ENCODE measurements around the gene CCDC7. TPM values are rescaled to one million over a fixed set of nuclear protein-coding genes. Genes with fewer than 3 reads are reported as not detected.
"Not testable (repeated sequence)": the region's sequence is repeated elsewhere in the genome, so short reads cannot be mapped to it uniquely, and the experiment has no call there.

The CCDC7 gene
- total RNA-seq, 2 experiments from 2014 or later = 12.7 to 15.2 TPM

DNA sequence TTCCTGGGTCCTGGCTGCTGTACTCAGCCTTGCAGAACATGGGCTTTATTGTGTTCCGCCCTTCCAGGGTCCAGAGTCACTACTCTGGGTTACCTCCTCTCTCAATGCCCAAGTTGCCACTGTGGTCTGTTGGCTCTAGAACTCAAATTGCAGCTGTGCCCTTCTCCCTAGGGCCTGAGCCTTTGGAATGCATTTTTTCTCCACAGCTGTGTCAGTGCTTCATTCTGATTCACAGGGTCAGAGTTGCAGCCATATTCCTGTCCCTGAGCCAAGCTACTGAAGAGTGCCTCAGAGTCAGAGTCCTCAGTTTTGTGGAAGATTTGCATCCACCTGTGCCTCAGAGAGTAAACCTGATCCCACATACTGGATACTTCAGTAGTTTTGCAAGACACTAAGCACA, 344.5 kb downstream of the CCDC7 start:
- ChIA-PET CTCF (interaction anchor here (0.6 kb wide), 1 partner anchor 1488 kb away, joined by 4 read pairs; no protein-coding TSS in a partner anchor), POLR2A (no interaction called here)
- Mint-ChIP-seq H3K4me3 (no peak overlapping the region), H3K27ac (no peak overlapping the region), H3K36me3 (ENCODE audit: low read depth) (no peaks in the 10 kb centered on the region), H3K27me3 (no peaks in the 10 kb centered on the region), H3K4me1 (no peaks in the 10 kb centered on the region), H3K9me3 (peaks cover 8% of the 10 kb centered on the region)
- DNase-seq = no peak

GRCh38 chr10:32793033-32793432, 347.1 kb downstream of the CCDC7 start:
- ChIA-PET CTCF (interaction anchor here (0.7 to 0.8 kb wide), 2 partner anchors 216 to 360 kb away, joined by 3 read pairs; no protein-coding TSS in a partner anchor), POLR2A (no interaction called here)
- H3K27me3 Mint-ChIP-seq = no peaks in the 10 kb centered on the region
- no peaks in the 10 kb centered on the region for H3K4me1 Mint-ChIP-seq
- no peaks in the 10 kb centered on the region for H3K36me3 Mint-ChIP-seq (ENCODE audit: low read depth)
- H3K27ac Mint-ChIP-seq = no peak overlapping the region
- peaks cover 2% of the 10 kb centered on the region for H3K9me3 Mint-ChIP-seq
- H3K4me3 Mint-ChIP-seq = no peak overlapping the region
- DNase-seq = no peak

GRCh38 chr10:32795598-32796183, 349.8 kb downstream of the CCDC7 start:
- H3K9me3 Mint-ChIP-seq = no peaks in the 10 kb centered on the region
- no peaks in the 10 kb centered on the region for H3K4me1 Mint-ChIP-seq
- POLR2A ChIA-PET = no interaction called here
- no peak overlapping the region for H3K4me3 Mint-ChIP-seq
- no peak overlapping the region for H3K27ac Mint-ChIP-seq
- DNase-seq = no peak
- H3K27me3 Mint-ChIP-seq = no peaks in the 10 kb centered on the region
- CTCF ChIA-PET = interaction anchor here (1.5 kb wide), 1 partner anchor 214 kb away, joined by 8 read pairs; no protein-coding TSS in a partner anchor
- H3K36me3 Mint-ChIP-seq (ENCODE audit: low read depth) = no peaks in the 10 kb centered on the region

DNA sequence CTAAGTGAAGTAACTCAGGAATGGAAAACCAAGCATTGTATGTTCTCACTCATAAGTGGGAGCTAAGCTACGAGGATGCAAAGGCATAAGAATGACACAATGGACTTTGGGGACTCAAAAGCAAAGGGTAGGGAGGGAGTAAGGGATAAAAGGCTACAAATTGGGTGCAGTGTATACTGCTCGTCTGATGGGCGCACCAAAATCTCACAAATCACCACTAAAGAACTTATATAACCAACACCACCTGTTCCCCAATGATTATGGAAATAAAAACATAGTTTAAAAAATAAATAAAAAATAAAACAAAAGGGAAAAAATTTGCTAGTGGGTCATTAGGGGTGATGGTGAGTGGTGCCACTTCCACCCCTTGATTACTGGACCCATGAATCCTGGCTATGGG, 351.5 kb downstream of the CCDC7 start:
- H3K9me3 Mint-ChIP-seq, CTCF ChIA-PET: not testable (repeated sequence)

DNA sequence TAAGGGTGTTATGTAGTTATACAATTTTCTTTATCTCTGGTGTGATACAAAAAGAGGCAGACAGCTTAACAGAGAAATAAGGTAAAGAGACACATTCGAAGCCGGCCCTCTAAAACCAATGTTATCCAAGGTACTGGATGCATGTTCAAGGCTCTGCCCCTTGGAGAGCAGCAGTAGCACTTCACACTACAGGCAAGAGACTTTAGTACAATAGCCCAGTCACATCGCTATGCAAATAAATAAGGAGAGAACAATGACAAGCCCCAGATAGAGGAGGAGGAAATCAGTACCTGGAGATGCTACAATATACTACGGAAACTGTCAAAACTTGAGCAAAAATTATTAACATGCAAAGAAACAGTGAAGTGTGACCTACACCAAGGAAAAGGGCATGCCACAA, 401.0 kb downstream of the CCDC7 start:
- Mint-ChIP-seq H3K4me1 (no peaks in the 10 kb centered on the region), H3K36me3 (ENCODE audit: low read depth) (no peaks in the 10 kb centered on the region), H3K27me3 (no peaks in the 10 kb centered on the region), H3K27ac (no peak overlapping the region), H3K9me3 (no peaks in the 10 kb centered on the region), H3K4me3 (no peak overlapping the region)
- no peak for DNase-seq
- POLR2A ChIA-PET = no interaction called here
- CTCF ChIA-PET = no interaction called here

More for the DNA sequence above, 351.5 kb downstream of the CCDC7 start:
- H3K4me1 Mint-ChIP-seq; DNase-seq; H3K36me3 Mint-ChIP-seq (ENCODE audit: low read depth); H3K4me3 Mint-ChIP-seq; POLR2A ChIA-PET; H3K27ac Mint-ChIP-seq; H3K27me3 Mint-ChIP-seq: not testable (repeated sequence)

GRCh38 chr10:32851301-32851700, 405.4 kb downstream of the CCDC7 start:
- ChIA-PET CTCF (no interaction called here), POLR2A (no interaction called here)

DNA sequence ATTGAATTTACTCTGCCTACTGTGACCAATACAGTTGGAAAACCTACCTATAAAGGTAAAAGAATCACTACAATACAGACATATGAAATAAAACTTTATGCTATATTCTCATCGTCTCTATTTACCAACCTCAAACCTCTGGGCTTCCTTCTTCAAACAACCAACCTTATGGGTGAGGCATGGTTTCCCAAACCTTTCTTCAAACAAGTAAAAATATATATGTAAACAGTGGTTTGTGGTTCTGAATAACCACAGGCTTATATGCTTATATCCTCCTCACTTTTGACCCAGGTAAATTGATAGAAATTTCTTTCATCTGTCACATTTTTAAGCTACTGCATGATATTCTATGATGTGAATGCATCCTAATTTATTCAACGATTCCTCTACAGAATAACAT, 408.5 kb downstream of the CCDC7 start:
- ChIA-PET POLR2A (no interaction called here), CTCF (no interaction called here)
- DNase-seq = no peak
- Mint-ChIP-seq H3K9me3 (peaks cover 8% of the 10 kb centered on the region), H3K27ac (no peak overlapping the region), H3K27me3 (no peaks in the 10 kb centered on the region), H3K4me1 (peaks cover 6% of the 10 kb centered on the region), H3K36me3 (ENCODE audit: low read depth) (peaks cover 2% of the 10 kb centered on the region), H3K4me3 (no peak overlapping the region)

More at GRCh38 chr10:32851301-32851700, 405.4 kb downstream of the CCDC7 start:
- DNase-seq = no peak
- H3K4me1 Mint-ChIP-seq = peaks cover 6% of the 10 kb centered on the region
- no peaks in the 10 kb centered on the region for H3K36me3 Mint-ChIP-seq (ENCODE audit: low read depth)
- H3K4me3 Mint-ChIP-seq = no peak overlapping the region
- no peaks in the 10 kb centered on the region for H3K9me3 Mint-ChIP-seq
- no peak overlapping the region for H3K27ac Mint-ChIP-seq
- no peaks in the 10 kb centered on the region for H3K27me3 Mint-ChIP-seq

DNA sequence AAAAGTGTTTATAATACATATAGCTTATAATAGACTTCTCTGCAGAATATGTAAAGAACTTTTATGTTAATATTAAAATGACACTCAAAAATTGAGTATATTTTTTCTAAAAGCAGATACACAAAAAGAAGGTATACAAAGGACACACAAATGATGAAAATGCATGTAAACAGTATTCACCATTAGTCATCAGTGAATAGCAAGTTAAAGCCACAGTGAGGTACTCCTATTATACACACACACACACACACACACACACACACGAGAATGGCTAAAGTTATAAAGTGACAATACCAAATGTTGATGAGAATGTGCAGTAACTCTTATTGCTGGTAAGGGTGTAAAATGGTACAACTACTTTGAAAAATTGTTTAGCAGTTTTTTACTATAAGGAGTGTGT, 419.2 kb downstream of the CCDC7 start:
- Mint-ChIP-seq H3K9me3 (peaks cover 5% of the 10 kb centered on the region), H3K36me3 (ENCODE audit: low read depth) (no peaks in the 10 kb centered on the region), H3K4me3 (no peak overlapping the region), H3K27me3 (peaks cover 5% of the 10 kb centered on the region), H3K4me1 (no peaks in the 10 kb centered on the region), H3K27ac (no peak overlapping the region)
- no peak for DNase-seq
- ChIA-PET POLR2A (no interaction called here), CTCF (no interaction called here)

DNA sequence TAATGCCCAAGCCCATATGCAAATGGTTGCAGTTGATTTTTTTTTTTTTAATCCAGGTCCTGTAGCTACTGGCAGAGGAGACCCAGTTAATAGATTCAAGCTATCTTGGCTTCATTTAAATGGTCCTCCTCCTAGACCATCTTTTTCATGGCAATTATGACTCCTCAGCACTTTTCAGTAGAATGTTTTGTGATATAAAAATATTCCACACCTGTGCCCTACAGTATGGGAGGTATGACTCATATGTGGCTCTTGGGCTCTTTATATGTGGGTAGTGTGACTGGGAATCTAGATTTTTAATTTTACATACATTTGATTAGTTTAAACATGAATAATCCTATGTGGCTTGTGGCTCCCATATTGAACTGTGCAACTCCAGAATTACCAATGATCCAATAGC, 432.0 kb downstream of the CCDC7 start:
- DNase-seq = no peak
- ChIA-PET CTCF (no interaction called here), POLR2A (no interaction called here)
- Mint-ChIP-seq H3K27ac (no peak overlapping the region), H3K36me3 (ENCODE audit: low read depth) (no peaks in the 10 kb centered on the region), H3K4me1 (no peaks in the 10 kb centered on the region), H3K9me3 (peaks cover 4% of the 10 kb centered on the region), H3K4me3 (no peak overlapping the region), H3K27me3 (no peaks in the 10 kb centered on the region)

- Mint-ChIP-seq H3K27me3 (no peaks in the 10 kb centered on the region), H3K4me1 (no peaks in the 10 kb centered on the region), H3K27ac (no peak overlapping the region), H3K9me3 (no peaks in the 10 kb centered on the region), H3K4me3 (no peak overlapping the region), H3K36me3 (ENCODE audit: low read depth) (no peaks in the 10 kb centered on the region)
- CTCF ChIA-PET = no interaction called here
- POLR2A ChIA-PET = no interaction called here
- DNase-seq = no peak
Observed at GRCh38 chr10:32878646-32879045, 432.7 kb downstream of the CCDC7 start.

DNA sequence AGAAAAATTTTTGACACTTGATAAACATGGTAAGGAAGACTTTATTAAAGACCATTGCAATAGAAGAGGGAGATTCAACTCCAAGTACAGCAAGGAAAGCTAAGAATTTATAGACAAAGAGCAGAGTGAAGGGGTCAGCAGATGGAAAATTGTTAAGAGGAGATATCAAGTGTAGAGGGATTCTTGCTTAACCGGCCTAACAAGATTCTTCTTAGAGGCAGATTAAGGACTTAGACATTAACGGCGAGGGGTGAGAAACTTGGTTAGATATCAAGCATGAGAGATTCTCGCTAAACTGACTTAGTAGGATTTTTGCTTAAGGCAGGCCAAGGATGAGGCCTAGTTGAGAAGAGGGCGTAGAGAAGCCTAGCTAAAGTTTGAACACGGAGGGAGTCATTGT, 436.1 kb downstream of the CCDC7 start:
- H3K36me3 Mint-ChIP-seq (ENCODE audit: low read depth) = no peaks in the 10 kb centered on the region
- H3K9me3 Mint-ChIP-seq = no peaks in the 10 kb centered on the region
- ChIA-PET CTCF (interaction anchor here (1.3 kb wide), 1 partner anchor 127 kb away, joined by 3 read pairs; no protein-coding TSS in a partner anchor), POLR2A (interaction anchor here (0.6 kb wide), 1 partner anchor 732 kb away, joined by 3 read pairs; no protein-coding TSS in a partner anchor)
- DNase-seq = no peak
- no peak overlapping the region for H3K4me3 Mint-ChIP-seq
- no peak overlapping the region for H3K27ac Mint-ChIP-seq
- H3K27me3 Mint-ChIP-seq = no peaks in the 10 kb centered on the region
- H3K4me1 Mint-ChIP-seq = no peaks in the 10 kb centered on the region

GRCh38 chr10:32887481-32887880, 441.5 kb downstream of the CCDC7 start:
- CTCF ChIA-PET = no interaction called here
- Mint-ChIP-seq H3K27me3 (no peaks in the 10 kb centered on the region), H3K4me1 (peaks cover 6% of the 10 kb centered on the region), H3K36me3 (ENCODE audit: low read depth) (no peaks in the 10 kb centered on the region), H3K27ac (no peak overlapping the region), H3K9me3 (no peaks in the 10 kb centered on the region), H3K4me3 (no peak overlapping the region)
- POLR2A ChIA-PET = no interaction called here
- DNase-seq = no peak

DNA sequence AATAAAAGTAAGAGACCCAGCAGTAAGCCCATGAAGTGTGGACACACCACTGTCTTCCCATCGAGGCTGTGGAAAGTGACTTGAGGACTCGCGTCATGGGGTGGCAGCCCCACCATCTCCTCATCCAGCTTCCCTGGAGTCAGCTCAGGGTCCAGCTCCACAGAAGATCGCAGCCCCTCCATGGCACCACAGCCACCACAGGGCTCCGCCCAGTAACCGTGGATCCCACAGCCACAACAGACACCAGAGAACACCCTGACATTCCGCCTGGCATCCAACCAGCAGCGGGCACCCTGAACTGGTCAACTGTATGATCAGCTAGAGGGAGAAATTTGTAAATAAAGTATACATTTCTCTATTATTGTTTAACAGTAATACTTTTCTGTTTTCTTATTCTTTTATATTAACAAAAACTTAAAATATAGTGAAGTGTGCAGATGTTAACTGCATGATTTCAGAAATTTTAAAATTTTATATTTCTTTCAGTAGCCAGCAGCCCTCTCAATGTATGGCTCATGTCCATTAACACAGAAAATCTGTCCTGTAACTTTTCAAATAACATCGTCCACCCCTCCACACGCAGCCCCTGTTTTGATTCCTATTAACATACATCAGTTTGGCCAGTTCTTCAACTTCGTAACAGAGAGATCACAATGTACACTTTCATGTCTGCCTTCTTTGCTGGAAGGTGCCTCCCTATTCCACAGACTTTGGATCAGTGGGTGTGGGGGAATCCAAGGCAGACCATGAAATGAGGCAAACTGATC, 442.4 kb downstream of the CCDC7 start:
- Mint-ChIP-seq H3K27ac (no peak overlapping the region), H3K27me3 (no peaks in the 10 kb centered on the region), H3K4me3 (no peak overlapping the region), H3K9me3 (no peaks in the 10 kb centered on the region), H3K4me1 (peaks cover 6% of the 10 kb centered on the region), H3K36me3 (ENCODE audit: low read depth) (no peaks in the 10 kb centered on the region)
- ChIA-PET CTCF (no interaction called here), POLR2A (no interaction called here)
- DNase-seq = no peak

GRCh38 chr10:32889631-32890212, 443.8 kb downstream of the CCDC7 start:
- ChIA-PET CTCF (no interaction called here), POLR2A (no interaction called here)
- no peak overlapping the region for H3K4me3 Mint-ChIP-seq
- no peak for DNase-seq
- peaks cover under 1% of the 10 kb centered on the region for H3K36me3 Mint-ChIP-seq (ENCODE audit: low read depth)
- H3K9me3 Mint-ChIP-seq = no peaks in the 10 kb centered on the region
- no peak overlapping the region for H3K27ac Mint-ChIP-seq
- no peaks in the 10 kb centered on the region for H3K27me3 Mint-ChIP-seq
- H3K4me1 Mint-ChIP-seq = peaks cover 6% of the 10 kb centered on the region

All from activated CD4-positive, alpha-beta memory T cell treated with anti-CD3 and anti-CD28 coated beads, Interleukin-2, amount 10 ng/mL, durations not matched to agents 7 days and 5 days (primary cell).